Lower leg skin (tissue), 4 donors: ENCODE measurements around the gene PTPRN2. TPM values are rescaled to one million over a fixed set of nuclear protein-coding genes. Genes with fewer than 3 reads are reported as not detected.

Experiments
- DNase-seq, 2 donors: peaks; one replicate each; pipeline ENCODE4 v3.0.0-alpha.2; 2019; ENCODE audit warnings: low spot score in 2 of 2
- H3K4me3 ChIP-seq: fragments of 200-600 bp; sonication (generic); 2 replicates; pipeline ENCODE4 v1.5.1; 2017; ENCODE audit warnings: mild to moderate bottlenecking, low read depth; ENCODE audit not compliant: poor library complexity, severe bottlenecking
- POLR2A ChIP-seq, 2 donors: fragments of 450-650 bp; IDR thresholded peaks; one replicate each; pipeline ENCODE4 v1.6.1; 2016 to 2017; ENCODE audit warnings: antibody characterized with exemption in 2 of 2, mild to moderate bottlenecking in 1 of 2, moderate library complexity in 1 of 2
- WGBS, 2 donors: methylation state at CpG; one replicate each; pipeline ENCODE4 v1.1.5; 2018; 5-methylcytosine and 5-hydroxymethylcytosine counted together
- intact Hi-C: fragments of 100-400 bp; cut with DNase I; formaldehyde crosslinking; loops from one replicate; pipeline ENCODE4 v1.15.0; 2023; ENCODE audit warnings: low total_unique reads
- total RNA-seq, 4 donors: library from RNA; depleted of rRNA; stranded (reverse); fragments of >200 nt; gene quantifications; one replicate each; pipeline ENCODE4 v1.1.0, GENCODE V29; 2016
- TF ChIP-seq, protein P1 (sequence below), 3 donors: fragments of 450-650 bp; IDR thresholded peaks; one replicate each; pipeline ENCODE4 v1.5.1; 2016; ENCODE audit warnings: antibody characterized with exemption in 3 of 3, mild to moderate bottlenecking in 3 of 3, moderate library complexity in 2 of 3

Gene PTPRN2
- total RNA-seq, 4 donors from 2014 or later, result 0.11 to 1.6 (median 0.92) TPM

DNA sequence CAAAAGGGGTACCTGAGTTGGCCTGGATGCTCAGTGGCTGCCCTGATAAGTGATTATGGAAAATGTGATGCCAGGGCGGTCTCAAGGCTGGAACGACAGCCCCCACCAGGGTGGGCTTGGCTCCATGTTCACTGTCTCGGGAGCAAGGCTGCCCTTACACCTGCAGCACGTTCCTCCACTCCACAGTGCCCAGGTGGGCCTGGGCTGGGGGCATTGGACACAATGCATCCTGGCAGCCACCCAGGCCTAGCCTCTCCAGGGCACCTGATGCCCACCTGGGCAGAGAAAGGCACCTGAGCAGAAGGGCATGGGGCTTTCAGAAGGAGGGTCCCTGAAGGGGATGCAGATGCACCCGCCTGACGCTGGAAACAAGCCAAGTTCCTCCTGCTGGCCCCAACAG lies 702.5 kb downstream of the PTPRN2 start:
- 74 to 75% methylated on average over 6 of the region's 6 CpGs for WGBS, 2 donors
- no peak for DNase-seq
- intact Hi-C loops, result no loop called here

DNA sequence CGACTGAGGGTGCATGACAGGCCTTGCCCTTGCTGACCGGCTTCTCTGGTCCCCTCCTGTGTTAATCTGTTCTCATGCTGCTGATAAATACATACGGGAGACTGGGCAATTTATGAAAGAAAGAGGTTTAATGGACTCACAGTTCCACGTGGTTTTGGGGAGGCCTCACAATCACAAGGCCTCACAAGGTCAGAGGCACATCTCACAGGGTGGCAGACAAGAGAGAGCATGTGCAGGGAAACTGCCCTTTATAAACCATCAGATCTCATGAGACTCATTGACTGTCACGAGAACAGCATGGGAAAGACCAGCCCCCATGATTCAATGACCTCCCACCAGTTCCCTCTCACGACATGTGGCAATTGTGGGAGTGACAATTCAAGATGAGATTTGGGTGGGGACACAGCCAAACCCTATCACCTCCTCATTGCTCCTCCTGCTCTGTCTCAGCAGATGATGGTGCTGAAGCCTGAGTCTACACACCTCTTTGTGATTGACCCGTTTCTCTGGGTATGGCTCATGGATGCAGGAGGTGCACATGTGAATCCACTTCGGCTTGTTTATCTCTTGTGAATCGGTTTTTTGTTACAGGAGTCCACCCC lies 703.1 kb downstream of the PTPRN2 start:
- no peak overlapping the region for H3K4me3 ChIP-seq
- intact Hi-C loops, result no loop called here
- TF ChIP-seq, protein P1, sequence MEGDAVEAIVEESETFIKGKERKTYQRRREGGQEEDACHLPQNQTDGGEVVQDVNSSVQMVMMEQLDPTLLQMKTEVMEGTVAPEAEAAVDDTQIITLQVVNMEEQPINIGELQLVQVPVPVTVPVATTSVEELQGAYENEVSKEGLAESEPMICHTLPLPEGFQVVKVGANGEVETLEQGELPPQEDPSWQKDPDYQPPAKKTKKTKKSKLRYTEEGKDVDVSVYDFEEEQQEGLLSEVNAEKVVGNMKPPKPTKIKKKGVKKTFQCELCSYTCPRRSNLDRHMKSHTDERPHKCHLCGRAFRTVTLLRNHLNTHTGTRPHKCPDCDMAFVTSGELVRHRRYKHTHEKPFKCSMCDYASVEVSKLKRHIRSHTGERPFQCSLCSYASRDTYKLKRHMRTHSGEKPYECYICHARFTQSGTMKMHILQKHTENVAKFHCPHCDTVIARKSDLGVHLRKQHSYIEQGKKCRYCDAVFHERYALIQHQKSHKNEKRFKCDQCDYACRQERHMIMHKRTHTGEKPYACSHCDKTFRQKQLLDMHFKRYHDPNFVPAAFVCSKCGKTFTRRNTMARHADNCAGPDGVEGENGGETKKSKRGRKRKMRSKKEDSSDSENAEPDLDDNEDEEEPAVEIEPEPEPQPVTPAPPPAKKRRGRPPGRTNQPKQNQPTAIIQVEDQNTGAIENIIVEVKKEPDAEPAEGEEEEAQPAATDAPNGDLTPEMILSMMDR (IDR thresholded peaks at IDR 0.05), result no peak
- TF ChIP-seq POLR2A (IDR thresholded peaks at IDR 0.05), result no peak
- DNase-seq, result no peak
- 79 to 87% methylated on average over 9 of the region's 9 CpGs for whole genome bisulfite sequencing, 2 donors

More for the DNA sequence above, 702.5 kb downstream of the PTPRN2 start:
- TF ChIP-seq, protein P1 (IDR thresholded peaks at IDR 0.05), result no peak
- TF ChIP-seq POLR2A (IDR thresholded peaks at IDR 0.05), result no peak
- no peak overlapping the region for H3K4me3 ChIP-seq

DNA sequence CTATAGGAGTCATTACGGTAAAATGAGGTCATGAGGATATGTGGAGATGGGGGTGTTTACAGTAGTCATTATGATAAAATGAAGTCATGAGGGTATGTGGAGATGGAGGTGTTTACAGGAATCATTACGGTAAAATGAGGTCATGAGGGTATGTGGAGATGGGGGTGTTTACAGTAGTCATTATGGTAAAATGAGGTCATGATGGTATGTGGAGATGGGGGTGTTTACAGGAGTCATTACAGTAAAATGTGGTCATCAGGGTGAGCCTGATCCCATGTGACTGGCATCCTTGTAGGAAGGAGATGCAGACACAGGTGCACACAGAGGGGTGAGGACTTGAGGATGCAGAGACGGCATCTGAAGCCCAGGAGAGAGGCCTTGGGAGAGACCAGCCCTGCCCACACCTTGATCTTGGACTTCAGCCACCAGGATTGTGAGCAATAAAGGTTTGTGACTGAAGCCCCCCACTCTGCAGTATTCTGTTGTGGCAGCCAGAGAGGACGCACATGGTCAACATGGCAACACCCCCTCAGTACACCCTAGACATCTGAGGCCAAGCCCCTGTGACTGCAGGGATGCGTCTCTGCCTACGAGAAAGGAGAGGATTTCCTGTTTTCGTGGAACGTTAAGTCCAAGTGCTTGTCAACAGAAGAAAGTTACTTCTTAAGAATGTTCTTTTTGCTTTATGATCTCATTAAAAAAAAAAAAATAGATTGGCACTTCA lies 706.4 kb downstream of the PTPRN2 start:
- WGBS, 2 donors, result 71 to 74% methylated on average over 8 of the region's 8 CpGs
- DNase-seq, result no peak
- TF ChIP-seq, protein P1 (IDR thresholded peaks at IDR 0.05), result no peak
- no peak for TF ChIP-seq POLR2A (IDR thresholded peaks at IDR 0.05)
- no peak overlapping the region for H3K4me3 ChIP-seq
- intact Hi-C loops, result no loop called here

DNA sequence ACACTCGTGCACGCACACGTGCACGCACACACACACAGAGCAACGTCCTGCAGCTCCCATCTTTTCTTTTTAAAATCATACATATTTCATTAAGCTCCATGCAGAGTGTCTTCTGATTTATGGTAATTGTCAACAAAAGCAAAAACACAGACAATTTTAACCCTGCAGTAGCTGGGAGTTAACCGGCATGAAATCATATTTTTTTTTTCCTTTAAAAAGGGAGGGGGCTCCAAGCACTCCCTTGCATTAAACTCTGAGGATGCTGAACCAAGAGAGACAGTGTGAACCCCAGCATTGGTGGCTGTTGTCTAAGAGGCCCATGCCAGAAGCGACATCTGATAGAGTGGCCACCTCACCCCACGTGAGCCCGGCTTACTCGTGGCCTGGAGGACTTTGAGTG lies 708.2 kb downstream of the PTPRN2 start:
- H3K4me3 ChIP-seq, result no peak overlapping the region
- no peak for TF ChIP-seq POLR2A (IDR thresholded peaks at IDR 0.05)
- TF ChIP-seq, protein P1 (IDR thresholded peaks at IDR 0.05), result no peak
- 53 to 75% methylated on average over 10 of the region's 10 CpGs for WGBS, 2 donors
- DNase-seq, result no peak
- intact Hi-C loops, result no loop called here

DNA sequence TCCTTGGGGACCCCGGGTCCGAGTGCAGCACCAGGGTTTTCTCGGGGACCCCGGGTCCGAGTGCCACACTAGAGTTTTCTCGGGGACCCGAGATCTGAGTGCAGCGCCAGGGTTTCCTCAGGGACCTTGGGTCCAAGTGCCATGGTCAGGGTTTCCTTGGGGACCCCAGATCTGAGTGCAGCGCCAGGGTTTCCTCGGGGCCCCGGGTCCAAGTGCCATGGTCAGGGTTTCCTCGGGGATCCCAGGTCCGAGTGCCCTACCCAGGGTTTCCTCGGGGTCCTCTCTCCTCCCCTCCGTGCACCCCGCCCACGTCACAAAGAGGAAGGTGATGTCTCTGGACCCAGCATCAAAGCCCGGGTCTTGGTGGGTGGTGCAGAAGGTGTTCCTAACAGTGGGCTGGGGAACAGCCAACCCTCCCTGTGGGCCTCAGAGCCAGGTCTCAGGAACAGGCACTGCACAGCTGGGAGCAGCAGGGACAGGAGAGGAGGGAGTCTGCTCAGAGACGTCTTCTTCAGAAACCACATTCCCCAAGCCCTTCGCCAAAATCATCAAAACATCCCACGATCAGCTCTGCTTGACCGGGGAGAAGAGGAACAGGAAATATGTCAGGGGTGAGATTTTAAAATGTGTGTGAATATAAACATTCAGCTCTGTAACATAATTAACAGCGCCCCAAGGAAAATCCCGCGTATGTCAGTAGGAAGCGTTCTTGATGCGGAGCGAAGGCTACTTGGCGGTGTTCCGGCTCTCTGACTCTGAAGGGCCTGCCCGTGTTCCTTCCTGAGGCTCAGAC lies 710.1 kb downstream of the PTPRN2 start:
- DNase-seq, result no peak
- TF ChIP-seq POLR2A (IDR thresholded peaks at IDR 0.05), result no peak
- TF ChIP-seq, protein P1 (IDR thresholded peaks at IDR 0.05), result no peak
- 69 to 74% methylated on average over 26 to 27 of the region's 31 CpGs for WGBS, 2 donors
- H3K4me3 ChIP-seq, result no peak overlapping the region
- intact Hi-C loops, result no loop called here
